ENCODE results near the gene SIRPB2. TPM values are rescaled to one million over a fixed set of nuclear protein-coding genes. Genes with fewer than 3 reads are reported as not detected.

Gene SIRPB2
- 4.0 TPM for total RNA-seq
- long read RNA-seq, partial matches to known transcripts = 0 of 1 reads
- long read RNA-seq, other reads (novel, unspliced or antisense) = 1 of 1 reads

GRCh38 chr20:1491281-1491840 is at the start of gene SIRPB2:
Gene SIRPB2 (minus strand): TSS chr20:1491420. CDS start chr20:1491359, 61 bp downstream.
- peak; percentile 89 for DNase-seq (ENCODE audit: missing footprints)
- ATAC-seq = peak; percentile 83
- intact Hi-C loops (cut with DNase I) = no loop called here

DNA sequence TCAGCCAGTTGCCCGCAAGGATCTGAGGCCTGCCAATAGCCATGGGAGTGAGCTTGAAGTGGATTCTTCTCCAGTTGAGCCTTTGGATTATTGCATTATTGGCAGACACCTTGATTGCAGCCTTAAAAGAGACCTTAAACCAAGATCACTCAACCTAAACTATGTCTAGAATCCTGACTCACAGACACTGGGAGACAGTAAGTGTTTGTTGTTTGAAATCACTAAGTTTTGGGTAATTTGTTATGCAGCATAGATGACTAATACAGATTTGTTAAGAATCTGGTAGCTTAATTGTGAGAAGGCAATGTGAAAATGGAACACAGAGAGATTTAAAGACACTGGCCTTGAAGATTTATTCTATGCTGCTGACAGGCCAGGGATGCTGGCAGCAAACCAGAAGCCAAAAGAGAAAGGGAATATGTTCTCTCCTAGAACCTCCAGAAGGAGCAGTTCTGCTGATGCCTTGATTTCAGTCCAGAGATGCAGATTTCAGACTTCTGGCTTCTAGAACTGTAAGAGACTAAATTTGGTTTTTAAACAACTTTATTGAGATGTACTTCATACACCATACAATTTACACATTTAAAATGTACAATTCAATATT is 48.7 kb upstream of the SIRPB2 start:
- intact Hi-C loops (cut with DNase I) = no loop called here
- no peak for DNase-seq (ENCODE audit: missing footprints)
- no peak for ATAC-seq

DNA sequence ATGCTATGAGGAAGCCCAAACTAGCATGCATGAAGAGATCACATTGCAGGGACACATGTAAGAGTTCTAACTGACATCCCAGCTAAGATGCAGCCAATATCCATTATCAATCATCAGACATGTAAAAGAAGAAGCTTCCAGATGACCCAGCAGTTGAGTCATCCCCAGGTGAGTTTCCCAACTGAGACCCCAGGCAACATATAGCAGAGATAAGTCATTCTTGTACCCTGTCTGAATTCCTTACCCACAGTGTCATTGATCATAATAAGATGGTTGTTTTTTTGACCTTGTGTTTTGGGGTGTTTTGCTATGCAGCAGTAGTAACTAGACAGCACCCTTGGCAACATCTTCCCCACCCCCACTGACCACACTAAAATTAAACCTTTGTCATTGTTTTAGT is 47.4 kb upstream of the SIRPB2 start:
- intact Hi-C loops (cut with DNase I) = no loop called here
- DNase-seq (ENCODE audit: missing footprints) (no peak), ATAC-seq (no peak)

DNA sequence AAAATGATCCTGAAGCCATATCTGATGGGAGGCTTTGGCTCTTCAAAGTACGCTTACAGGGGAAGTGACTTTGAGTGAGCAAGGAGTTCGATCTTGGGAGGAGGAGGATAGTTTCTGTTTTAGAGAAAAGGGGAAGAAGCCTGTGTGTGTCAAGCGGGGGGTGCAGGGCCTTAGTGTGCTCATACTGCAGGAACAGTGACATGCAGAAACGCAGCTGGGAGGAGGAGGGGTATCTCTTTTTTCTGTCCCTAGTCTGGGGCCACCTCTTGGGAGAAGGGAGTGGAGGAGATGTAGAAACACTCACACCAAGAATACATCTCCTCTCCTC is 46.5 kb upstream of the SIRPB2 start:
- intact Hi-C loops (cut with DNase I) = no loop called here
- peak; percentile 72 for ATAC-seq
- peak; percentile 87 for DNase-seq (ENCODE audit: missing footprints)

DNA sequence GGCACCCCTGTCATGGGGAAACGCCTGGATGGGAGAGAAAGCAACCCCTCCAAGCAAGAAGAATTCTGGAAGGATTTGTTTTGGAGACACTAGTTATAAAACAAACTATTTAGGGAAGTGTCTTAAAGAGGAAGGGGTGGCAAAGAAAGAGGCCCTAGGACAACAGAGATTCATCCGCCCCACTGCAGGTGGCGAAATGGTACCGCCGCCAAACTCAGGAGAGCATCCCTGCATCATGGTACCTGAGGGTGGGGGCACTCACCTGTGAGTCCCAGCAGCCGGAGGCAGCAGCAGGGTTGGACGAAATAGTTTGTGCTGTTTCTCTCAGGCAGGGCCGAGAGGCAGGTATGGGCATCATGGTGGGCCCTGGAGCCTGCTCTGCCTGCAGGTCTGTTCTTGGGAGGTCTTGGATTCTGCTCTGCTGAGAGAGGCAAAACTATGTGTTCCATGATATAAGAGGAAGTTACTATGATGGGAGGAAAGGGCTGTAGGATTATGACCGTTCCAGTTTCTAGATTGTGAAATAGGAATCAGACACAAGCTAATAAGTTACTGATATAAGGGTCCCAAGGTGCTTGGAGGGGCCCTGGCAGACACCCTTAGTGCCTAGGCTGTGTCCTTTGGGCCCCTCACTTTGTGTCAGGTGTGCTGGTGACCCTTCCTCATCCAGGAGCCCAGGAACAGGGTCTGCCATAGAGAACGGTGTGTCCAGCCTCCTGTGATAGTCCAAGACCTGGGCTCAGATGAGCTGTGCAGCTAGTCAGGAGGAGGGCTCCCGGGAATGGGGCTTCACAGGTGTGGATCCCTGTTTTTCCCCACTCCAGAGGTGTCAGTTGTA is 45.9 kb upstream of the SIRPB2 start:
- no peak for DNase-seq (ENCODE audit: missing footprints)
- ATAC-seq = peak; percentile 61
- intact Hi-C loops (cut with DNase I) = no loop called here

DNA sequence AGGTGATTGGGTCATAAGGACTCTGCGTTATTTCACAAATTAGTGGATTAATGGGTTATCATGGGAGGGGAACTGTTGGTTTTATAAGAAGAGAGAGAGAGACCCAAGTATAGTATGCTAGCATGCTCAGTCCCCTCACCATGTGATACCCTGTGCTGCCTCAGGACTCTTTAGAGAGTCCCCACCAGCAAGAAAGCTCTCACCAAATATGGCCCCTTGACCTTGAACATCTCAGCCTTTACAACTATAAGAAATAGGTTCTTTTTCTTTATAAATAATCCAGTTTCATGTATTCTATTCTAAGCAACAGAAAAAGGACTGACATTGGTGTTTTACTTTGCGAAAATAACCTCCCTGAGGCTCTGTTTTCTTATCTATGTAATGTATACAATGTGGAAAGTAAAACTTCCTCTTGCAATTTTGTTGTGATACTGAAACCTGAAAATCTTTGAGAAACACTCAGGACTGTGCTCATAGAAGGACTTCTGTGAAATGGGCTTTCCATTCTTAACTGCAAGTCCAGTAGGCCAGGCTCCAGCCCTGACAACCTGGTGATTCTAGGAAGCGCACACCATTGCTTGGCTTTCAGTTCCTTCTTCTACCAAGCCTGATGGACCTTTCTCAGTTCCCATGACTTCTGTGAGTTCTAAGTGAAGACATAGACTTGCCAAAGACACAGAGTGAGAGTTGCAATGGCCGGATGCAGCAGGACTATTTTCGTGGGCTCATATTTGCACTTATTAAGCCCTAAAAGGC is 44.4 kb upstream of the SIRPB2 start:
- ATAC-seq (peak; percentile 46), DNase-seq (ENCODE audit: missing footprints) (no peak)
- intact Hi-C loops (cut with DNase I) = no loop called here

- ATAC-seq = no peak
- intact Hi-C loops (cut with DNase I) = no loop called here
- no peak for DNase-seq (ENCODE audit: missing footprints)
Observed at GRCh38 chr20:1534526-1534925, 43.3 kb upstream of the SIRPB2 start.

- intact Hi-C loops (cut with DNase I) = no loop called here
- ATAC-seq = no peak
- DNase-seq (ENCODE audit: missing footprints) = no peak
Observed at GRCh38 chr20:1533059-1533458, 41.8 kb upstream of the SIRPB2 start.

GRCh38 chr20:1528811-1529210 is 37.6 kb upstream of the SIRPB2 start:
- intact Hi-C loops (cut with DNase I) = no loop called here
- ATAC-seq (no peak), DNase-seq (ENCODE audit: missing footprints) (no peak)

DNA sequence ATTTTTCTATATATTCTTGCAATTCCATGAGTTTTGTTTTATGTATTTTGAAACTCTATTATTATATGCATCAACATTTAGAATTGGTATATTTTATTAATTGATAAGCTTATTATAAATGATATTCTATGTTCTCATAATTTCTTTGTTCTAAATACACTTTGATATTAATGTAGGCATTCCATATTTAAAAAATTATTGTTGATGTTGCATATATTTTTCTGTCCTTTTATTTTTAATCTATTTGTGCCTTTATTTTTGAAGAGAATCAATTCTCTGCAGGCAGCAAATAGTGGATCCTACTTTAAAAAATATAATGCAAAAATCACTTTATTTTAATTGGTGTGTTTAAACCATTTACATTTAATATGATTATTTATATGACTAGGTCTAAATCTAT is 36.7 kb upstream of the SIRPB2 start:
- DNase-seq (ENCODE audit: missing footprints) = no peak
- intact Hi-C loops (cut with DNase I) = no loop called here
- no peak for ATAC-seq

DNA sequence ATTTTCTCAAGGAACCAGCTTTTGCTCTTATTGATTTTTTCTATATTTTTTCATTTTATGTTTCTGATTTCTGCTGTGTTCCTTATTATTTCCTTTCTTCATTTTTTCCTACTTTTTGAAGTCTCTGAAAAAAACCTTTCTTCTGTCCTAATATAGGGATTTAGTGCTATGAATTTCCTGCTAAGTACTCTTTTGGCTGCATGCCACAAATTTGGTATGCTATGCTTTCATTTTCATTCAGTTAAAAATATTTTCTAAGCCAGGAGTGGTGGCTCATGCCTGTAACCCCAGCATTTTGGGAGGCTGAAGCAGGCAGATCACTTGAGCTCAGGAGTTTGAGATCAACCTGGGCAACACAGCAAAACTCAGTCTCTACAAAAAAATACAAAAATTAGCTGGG is 35.7 kb upstream of the SIRPB2 start:
- ATAC-seq = no peak

DNA sequence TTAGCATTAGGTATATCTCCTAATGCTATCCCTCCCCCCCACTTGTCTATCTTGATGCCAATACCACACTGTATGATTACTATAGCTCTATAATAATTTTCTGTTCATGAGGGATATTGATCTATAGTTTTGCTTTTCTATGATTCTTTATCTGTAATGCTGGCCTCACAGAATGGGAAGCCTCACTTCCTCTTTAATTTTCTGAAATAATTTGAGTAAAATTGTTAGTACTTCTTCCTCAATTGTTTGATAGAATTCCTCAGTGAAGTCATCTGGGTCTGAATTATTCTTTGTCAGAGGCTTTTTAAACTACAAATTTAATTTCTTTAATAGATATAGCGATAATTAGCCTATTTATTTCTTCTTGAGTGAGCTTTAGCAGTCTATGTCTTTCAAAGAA is 35.1 kb upstream of the SIRPB2 start:
- intact Hi-C loops (cut with DNase I) = no loop called here
- DNase-seq (ENCODE audit: missing footprints) (no peak), ATAC-seq (no peak)

More for the DNA sequence above, 35.7 kb upstream of the SIRPB2 start:
- no peak for DNase-seq (ENCODE audit: missing footprints)
- intact Hi-C loops (cut with DNase I) = no loop called here

GRCh38 chr20:1524004-1524403 is 32.8 kb upstream of the SIRPB2 start:
- intact Hi-C loops (cut with DNase I) = no loop called here

GRCh38 chr20:1517010-1517409 is 25.8 kb upstream of the SIRPB2 start:
- intact Hi-C loops (cut with DNase I) = no loop called here
- DNase-seq (ENCODE audit: missing footprints) = no peak
- no peak for ATAC-seq

More at GRCh38 chr20:1524004-1524403, 32.8 kb upstream of the SIRPB2 start:
- ATAC-seq = no peak
- DNase-seq (ENCODE audit: missing footprints) = no peak

- ATAC-seq (no peak), DNase-seq (ENCODE audit: missing footprints) (no peak)
- intact Hi-C loops (cut with DNase I) = no loop called here
Observed at GRCh38 chr20:1513801-1514200, 22.6 kb upstream of the SIRPB2 start.

DNA sequence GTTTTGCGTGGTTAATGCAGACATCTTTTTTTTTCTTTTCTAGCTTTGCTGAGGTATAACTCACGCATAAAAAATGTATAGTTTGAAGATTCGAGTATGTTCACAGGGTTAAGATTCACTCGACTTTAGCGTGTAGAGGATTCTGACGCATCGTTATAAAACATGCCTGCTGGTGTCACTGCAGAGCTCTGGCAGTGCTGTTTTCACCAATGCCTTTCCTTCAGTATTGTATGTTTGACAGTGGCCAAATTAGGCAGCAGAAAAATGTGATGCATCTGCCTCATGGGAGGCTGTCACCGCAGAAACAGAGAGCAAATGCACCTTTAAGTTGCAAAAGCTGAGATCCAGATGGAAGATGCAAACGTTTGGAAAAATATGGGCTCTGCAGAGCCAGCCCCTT is 18.0 kb upstream of the SIRPB2 start:
- ATAC-seq (no peak), DNase-seq (ENCODE audit: missing footprints) (no peak)
- intact Hi-C loops (cut with DNase I) = no loop called here

- intact Hi-C loops (cut with DNase I) = no loop called here
- DNase-seq (ENCODE audit: missing footprints) (no peak), ATAC-seq (no peak)
Observed at GRCh38 chr20:1508574-1508973, 17.4 kb upstream of the SIRPB2 start.

- no peak for ATAC-seq
- intact Hi-C loops (cut with DNase I) = no loop called here
- no peak for DNase-seq (ENCODE audit: missing footprints)
Observed at GRCh38 chr20:1507276-1507675, 16.1 kb upstream of the SIRPB2 start.

GRCh38 chr20:1505871-1506270 is 14.7 kb upstream of the SIRPB2 start:
- DNase-seq (ENCODE audit: missing footprints) (no peak), ATAC-seq (no peak)
- intact Hi-C loops (cut with DNase I) = no loop called here
